Upper lobe of right lung (tissue), 1 donor: ENCODE results near the gene DXO. TPM values are rescaled to one million over a fixed set of nuclear protein-coding genes. Genes with fewer than 3 reads are reported as not detected.
"Not testable (repeated sequence)": the region's sequence is repeated elsewhere in the genome, so short reads cannot be mapped to it uniquely, and the experiment has no call there.

Experiments
- ATAC-seq: fragments of 200-7000 bp; cut with Tn5 transposase; one replicate; pipeline ENCODE4 v1.9.1; 2020; ENCODE audit warnings: mild to moderate bottlenecking, moderate library complexity
- DNase-seq: peaks from one replicate; pipeline ENCODE4 v3.0.0-alpha.2; 2020
- H3K27ac ChIP-seq: fragments of 200-600 bp; one replicate; pipeline ENCODE4 v1.8.0; 2022
- H3K27me3 ChIP-seq: fragments of 200-600 bp; one replicate; pipeline ENCODE4 v1.8.0; 2022; ENCODE audit warnings: mild to moderate bottlenecking
- H3K36me3 ChIP-seq: fragments of 200-600 bp; one replicate; pipeline ENCODE4 v1.8.0; 2022
- H3K4me1 ChIP-seq: fragments of 200-600 bp; one replicate; pipeline ENCODE4 v1.8.0; 2022
- H3K4me3 ChIP-seq: fragments of 200-600 bp; one replicate; pipeline ENCODE4 v1.8.0; 2022; ENCODE audit warnings: mild to moderate bottlenecking
- H3K9me3 ChIP-seq: fragments of 200-600 bp; one replicate; pipeline ENCODE4 v1.8.0; 2022
- intact Hi-C: fragments of 100-400 bp; cut with DNase I; formaldehyde crosslinking; loops from one replicate; pipeline ENCODE4 v1.11.0; 2022
- long read RNA-seq: library from polyadenylated mRNA; unstranded; transcript quantifications from one replicate; pipeline ENCODE4 v2.0.0, GENCODE V29; 2021
- total RNA-seq: library from RNA; stranded (reverse); fragmentation: NEBNext Ultra II Directional; extraction: Animal tissue kit (Norgen Biotek cat#: 25700); gene quantifications from one replicate; pipeline ENCODE4 v1.2.1, GENCODE V29; 2021
- TF ChIP-seq, protein P1 (sequence below): fragments of 200-600 bp; IDR thresholded peaks from one replicate; pipeline ENCODE4 v1.8.0; 2022; ENCODE audit warnings: antibody characterized with exemption
- donor health status: DM: no; HTN: yes; CAD: no; lungs with severe emphysema.

The DXO gene
- 20.5 TPM for total RNA-seq
- long read RNA-seq, transcript DXO-201 (7 exons, 1,628 nt): major isoform, 6 of 25 reads
- long read RNA-seq, partial matches to known transcripts: 6 of 25 reads
- long read RNA-seq, other reads (novel, unspliced or antisense): 10 of 25 reads

GRCh38 chr6:31971993-31972708, at the start of gene DXO:
DXO (minus strand) TSS chr6:31972138; CDS start chr6:31971675, 463 bp downstream.
- TF ChIP-seq, protein P1, sequence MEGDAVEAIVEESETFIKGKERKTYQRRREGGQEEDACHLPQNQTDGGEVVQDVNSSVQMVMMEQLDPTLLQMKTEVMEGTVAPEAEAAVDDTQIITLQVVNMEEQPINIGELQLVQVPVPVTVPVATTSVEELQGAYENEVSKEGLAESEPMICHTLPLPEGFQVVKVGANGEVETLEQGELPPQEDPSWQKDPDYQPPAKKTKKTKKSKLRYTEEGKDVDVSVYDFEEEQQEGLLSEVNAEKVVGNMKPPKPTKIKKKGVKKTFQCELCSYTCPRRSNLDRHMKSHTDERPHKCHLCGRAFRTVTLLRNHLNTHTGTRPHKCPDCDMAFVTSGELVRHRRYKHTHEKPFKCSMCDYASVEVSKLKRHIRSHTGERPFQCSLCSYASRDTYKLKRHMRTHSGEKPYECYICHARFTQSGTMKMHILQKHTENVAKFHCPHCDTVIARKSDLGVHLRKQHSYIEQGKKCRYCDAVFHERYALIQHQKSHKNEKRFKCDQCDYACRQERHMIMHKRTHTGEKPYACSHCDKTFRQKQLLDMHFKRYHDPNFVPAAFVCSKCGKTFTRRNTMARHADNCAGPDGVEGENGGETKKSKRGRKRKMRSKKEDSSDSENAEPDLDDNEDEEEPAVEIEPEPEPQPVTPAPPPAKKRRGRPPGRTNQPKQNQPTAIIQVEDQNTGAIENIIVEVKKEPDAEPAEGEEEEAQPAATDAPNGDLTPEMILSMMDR: no peak
- intact Hi-C loops: no loop called here

GRCh38 chr6:32014547-32014946, 42.6 kb upstream of the DXO start, which contains the start of gene C4B:
C4B (plus strand) TSS chr6:32014795; CDS start chr6:32014846, 51 bp downstream.
- ATAC-seq: peak; percentile 68
- H3K27me3 ChIP-seq, intact Hi-C loops, H3K4me1 ChIP-seq, H3K27ac ChIP-seq, H3K9me3 ChIP-seq, H3K36me3 ChIP-seq, DNase-seq, H3K4me3 ChIP-seq: not testable (repeated sequence)

More at GRCh38 chr6:31971993-31972708, at the start of gene DXO:
- Histone ChIP-seq H3K4me1 (peaks cover 20% of the 10 kb centered on the region), H3K27ac (peak within 1 kb of the TSS; percentile 99), H3K27me3 (no peaks in the 10 kb centered on the region), H3K36me3 (peaks cover 28% of the 10 kb centered on the region), H3K9me3 (no peaks in the 10 kb centered on the region), H3K4me3 (peak within 1 kb of the TSS; percentile 84)
- DNase-seq (peak; percentile 97), ATAC-seq (peak; percentile 94)

- H3K36me3 ChIP-seq, intact Hi-C loops, H3K9me3 ChIP-seq, H3K27ac ChIP-seq, DNase-seq, ATAC-seq, H3K4me1 ChIP-seq, H3K27me3 ChIP-seq, H3K4me3 ChIP-seq: not testable (repeated sequence)
Observed at GRCh38 chr6:32013738-32014137, 41.8 kb upstream of the DXO start.

GRCh38 chr6:32012941-32013617, 41.1 kb upstream of the DXO start:
- H3K9me3 ChIP-seq, H3K4me1 ChIP-seq, intact Hi-C loops, H3K4me3 ChIP-seq, H3K27ac ChIP-seq, H3K27me3 ChIP-seq, H3K36me3 ChIP-seq, ATAC-seq: not testable (repeated sequence)
- peak; percentile 61 for DNase-seq

GRCh38 chr6:32010856-32011530, 39.1 kb upstream of the DXO start:
- H3K27me3 ChIP-seq, intact Hi-C loops, H3K9me3 ChIP-seq, H3K27ac ChIP-seq, H3K4me1 ChIP-seq, ATAC-seq, H3K36me3 ChIP-seq, H3K4me3 ChIP-seq: not testable (repeated sequence)
- peak; percentile 46 for DNase-seq

GRCh38 chr6:32009537-32009936, 37.6 kb upstream of the DXO start:
- H3K27me3 ChIP-seq, H3K4me1 ChIP-seq, H3K27ac ChIP-seq, ATAC-seq, intact Hi-C loops, H3K9me3 ChIP-seq, H3K36me3 ChIP-seq, H3K4me3 ChIP-seq: not testable (repeated sequence)
- DNase-seq: peak; percentile 23

GRCh38 chr6:32008616-32009015, 36.7 kb upstream of the DXO start:
- H3K4me1 ChIP-seq: not testable (repeated sequence)

DNA sequence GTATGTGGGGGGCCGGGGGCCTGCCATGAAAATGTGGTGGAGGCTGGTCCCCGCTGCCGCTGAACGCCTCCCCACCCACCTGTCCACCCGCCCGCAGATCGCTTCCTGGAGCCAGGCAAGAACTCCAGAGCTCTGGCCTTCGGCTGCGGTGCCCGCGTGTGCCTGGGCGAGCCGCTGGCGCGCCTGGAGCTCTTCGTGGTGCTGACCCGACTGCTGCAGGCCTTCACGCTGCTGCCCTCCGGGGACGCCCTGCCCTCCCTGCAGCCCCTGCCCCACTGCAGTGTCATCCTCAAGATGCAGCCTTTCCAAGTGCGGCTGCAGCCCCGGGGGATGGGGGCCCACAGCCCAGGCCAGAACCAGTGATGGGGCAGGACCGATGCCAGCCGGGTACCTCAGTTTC, 36.1 kb upstream of the DXO start:
- intact Hi-C loops, H3K9me3 ChIP-seq, H3K27me3 ChIP-seq, H3K27ac ChIP-seq, ATAC-seq, H3K4me1 ChIP-seq, H3K36me3 ChIP-seq, H3K4me3 ChIP-seq: not testable (repeated sequence)
- DNase-seq: peak; percentile 31

More at GRCh38 chr6:32008616-32009015, 36.7 kb upstream of the DXO start:
- H3K4me3 ChIP-seq, H3K9me3 ChIP-seq, H3K36me3 ChIP-seq, intact Hi-C loops, H3K27ac ChIP-seq, H3K27me3 ChIP-seq, ATAC-seq: not testable (repeated sequence)
- DNase-seq: peak; percentile 46

DNA sequence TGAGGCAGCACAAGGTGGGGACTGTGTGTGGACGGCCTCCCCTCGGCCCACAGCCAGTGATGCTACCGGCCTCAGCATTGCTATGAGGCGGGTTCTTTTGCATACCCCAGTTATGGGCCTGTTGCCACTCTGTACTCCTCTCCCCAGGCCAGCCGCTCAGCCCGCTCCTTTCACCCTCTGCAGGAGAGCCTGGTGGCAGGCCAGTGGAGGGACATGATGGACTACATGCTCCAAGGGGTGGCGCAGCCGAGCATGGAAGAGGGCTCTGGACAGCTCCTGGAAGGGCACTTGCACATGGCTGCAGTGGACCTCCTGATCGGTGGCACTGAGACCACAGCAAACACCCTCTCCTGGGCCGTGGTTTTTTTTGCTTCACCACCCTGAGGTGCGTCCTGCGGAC, 35.1 kb upstream of the DXO start:
- H3K36me3 ChIP-seq, intact Hi-C loops, H3K4me1 ChIP-seq, H3K9me3 ChIP-seq, ATAC-seq, H3K4me3 ChIP-seq, H3K27me3 ChIP-seq, H3K27ac ChIP-seq: not testable (repeated sequence)
- peak; percentile 44 for DNase-seq

DNA sequence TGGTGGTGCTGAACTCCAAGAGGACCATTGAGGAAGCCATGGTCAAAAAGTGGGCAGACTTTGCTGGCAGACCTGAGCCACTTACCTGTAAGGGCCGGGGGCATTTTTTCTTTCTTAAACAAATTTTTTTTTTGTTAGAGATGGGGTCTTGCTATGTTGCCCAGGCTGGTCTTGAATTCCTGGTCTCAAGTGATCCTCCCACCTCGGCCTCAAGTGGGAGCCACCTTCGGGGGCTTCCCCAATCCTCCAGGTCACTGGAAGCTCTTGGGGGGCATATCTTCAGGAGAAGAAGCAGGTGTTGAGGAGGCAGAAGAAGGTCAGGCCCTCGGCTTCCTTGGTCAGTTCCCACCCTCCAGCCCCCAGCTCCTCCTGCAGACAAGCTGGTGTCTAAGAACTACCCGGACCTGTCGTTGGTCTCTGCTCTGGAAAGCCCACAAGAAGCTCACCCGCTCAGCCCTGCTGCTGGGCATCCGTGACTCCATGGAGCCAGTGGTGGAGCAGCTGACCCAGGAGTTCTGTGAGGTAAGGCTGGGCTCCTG, 34.1 kb upstream of the DXO start:
- H3K36me3 ChIP-seq, H3K4me1 ChIP-seq, H3K27me3 ChIP-seq, intact Hi-C loops, H3K9me3 ChIP-seq, H3K27ac ChIP-seq, ATAC-seq, H3K4me3 ChIP-seq: not testable (repeated sequence)
- DNase-seq: peak; percentile 49

GRCh38 chr6:32005538-32005880, 33.6 kb upstream of the DXO start:
- intact Hi-C loops, H3K27ac ChIP-seq, H3K27me3 ChIP-seq, H3K9me3 ChIP-seq, H3K4me3 ChIP-seq, H3K36me3 ChIP-seq, H3K4me1 ChIP-seq: not testable (repeated sequence)
- DNase-seq (peak; percentile 68), ATAC-seq (peak; percentile 5)

GRCh38 chr6:32004864-32005537, 33.1 kb upstream of the DXO start:
- ATAC-seq (peak; percentile 45), DNase-seq (peak; percentile 52)
- intact Hi-C loops, H3K4me3 ChIP-seq, H3K27me3 ChIP-seq, H3K9me3 ChIP-seq, H3K27ac ChIP-seq, H3K4me1 ChIP-seq, H3K36me3 ChIP-seq: not testable (repeated sequence)
